Breast epithelium (tissue), 3 donors: ENCODE results near the gene PTPN6.

ENCODE experiments used
- POLR2A ChIP-seq: fragments of 450-650 bp; IDR thresholded peaks from one replicate; pipeline ENCODE4 v1.6.1; 2016; ENCODE audit warnings: antibody characterized with exemption, mild to moderate bottlenecking, moderate library complexity
- POLR2AphosphoS5 ChIP-seq, 3 donors: sonication (generic); formaldehyde crosslinking; IDR thresholded peaks; one replicate each; pipeline ENCODE4 v1.6.1; 2017; ENCODE audit warnings: antibody characterized with exemption in 3 of 3
- TF ChIP-seq, protein P1 (sequence below), 3 donors: fragments of 450-650 bp; IDR thresholded peaks; one replicate each; pipeline ENCODE4 v1.5.1; 2016 to 2017; ENCODE audit warnings: antibody characterized with exemption in 3 of 3, mild to moderate bottlenecking in 3 of 3, moderate library complexity in 3 of 3

DNA sequence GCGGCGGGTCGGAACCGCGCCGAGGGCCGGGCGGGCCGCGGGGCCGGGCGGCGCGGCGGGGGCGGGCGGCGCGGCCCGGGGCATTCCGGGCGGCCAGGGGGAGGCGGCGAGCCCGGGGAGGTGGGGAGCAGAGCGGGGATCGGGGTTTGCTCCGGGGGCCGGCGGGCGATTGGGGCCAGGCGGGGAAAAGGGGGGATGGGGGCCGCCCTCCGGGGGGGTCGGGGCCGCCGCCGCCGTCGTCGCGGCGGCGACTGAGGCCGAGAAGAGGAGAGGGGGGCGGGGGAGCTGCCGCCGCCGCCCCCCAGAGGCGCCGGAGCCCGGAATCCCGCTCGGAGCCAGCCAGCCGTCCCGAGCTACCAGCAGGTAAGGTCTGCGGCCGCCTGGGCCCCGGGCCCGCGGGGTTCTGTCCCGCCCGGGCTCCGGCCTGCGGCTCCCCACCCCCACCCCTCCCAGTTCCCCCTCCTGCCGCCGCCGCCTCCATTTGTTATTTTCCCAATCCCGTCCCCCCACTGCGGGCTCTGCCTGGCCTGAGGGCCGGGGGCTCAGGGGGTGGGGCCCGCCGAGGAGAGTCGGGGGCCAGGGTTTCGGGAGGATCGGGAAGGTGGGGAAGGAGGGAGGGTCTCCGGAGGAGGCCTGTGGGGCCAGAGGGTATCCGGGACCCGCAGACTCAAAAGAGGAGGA is 23.0 kb upstream of the PTPN6 start:
- TF ChIP-seq, protein P1, sequence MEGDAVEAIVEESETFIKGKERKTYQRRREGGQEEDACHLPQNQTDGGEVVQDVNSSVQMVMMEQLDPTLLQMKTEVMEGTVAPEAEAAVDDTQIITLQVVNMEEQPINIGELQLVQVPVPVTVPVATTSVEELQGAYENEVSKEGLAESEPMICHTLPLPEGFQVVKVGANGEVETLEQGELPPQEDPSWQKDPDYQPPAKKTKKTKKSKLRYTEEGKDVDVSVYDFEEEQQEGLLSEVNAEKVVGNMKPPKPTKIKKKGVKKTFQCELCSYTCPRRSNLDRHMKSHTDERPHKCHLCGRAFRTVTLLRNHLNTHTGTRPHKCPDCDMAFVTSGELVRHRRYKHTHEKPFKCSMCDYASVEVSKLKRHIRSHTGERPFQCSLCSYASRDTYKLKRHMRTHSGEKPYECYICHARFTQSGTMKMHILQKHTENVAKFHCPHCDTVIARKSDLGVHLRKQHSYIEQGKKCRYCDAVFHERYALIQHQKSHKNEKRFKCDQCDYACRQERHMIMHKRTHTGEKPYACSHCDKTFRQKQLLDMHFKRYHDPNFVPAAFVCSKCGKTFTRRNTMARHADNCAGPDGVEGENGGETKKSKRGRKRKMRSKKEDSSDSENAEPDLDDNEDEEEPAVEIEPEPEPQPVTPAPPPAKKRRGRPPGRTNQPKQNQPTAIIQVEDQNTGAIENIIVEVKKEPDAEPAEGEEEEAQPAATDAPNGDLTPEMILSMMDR (IDR thresholded peaks at IDR 0.05): no peak
- TF ChIP-seq POLR2AphosphoS5 (IDR thresholded peaks at IDR 0.05): no peak
- TF ChIP-seq POLR2A: no peak
